Stimulated activated memory B cell treated with anti-CD40 and anti-IgM and Interleukin-4, amounts not matched to agents 10 μg/mL and 1 μg/mL and 100 μg/mL, for 72 hours (primary cell): ENCODE results near the gene ADAMTS6.

Experiments
- ATAC-seq: fragments of 150-1000 bp; cut with Tn5 transposase; 2 replicates; pipeline ENCODE4 v1.10.0; 2021
- H3K27ac Mint-ChIP-seq: one replicate; pipeline ENCODE4 v1.8.0; 2022; ENCODE audit warnings: mild to moderate bottlenecking, mixed read lengths
- H3K27me3 Mint-ChIP-seq: one replicate; pipeline ENCODE4 v1.8.0; 2022; ENCODE audit warnings: mixed read lengths
- H3K36me3 Mint-ChIP-seq: one replicate; pipeline ENCODE4 v1.8.0; 2022; ENCODE audit warnings: mixed read lengths
- H3K4me1 Mint-ChIP-seq: one replicate; pipeline ENCODE4 v1.8.0; 2022; ENCODE audit warnings: mixed read lengths
- H3K4me3 Mint-ChIP-seq: one replicate; pipeline ENCODE4 v1.8.0; 2022; ENCODE audit warnings: mild to moderate bottlenecking, moderate library complexity, mixed read lengths
- H3K9me3 Mint-ChIP-seq: one replicate; pipeline ENCODE4 v1.8.0; 2022; ENCODE audit warnings: mixed read lengths

The ADAMTS6 gene

DNA sequence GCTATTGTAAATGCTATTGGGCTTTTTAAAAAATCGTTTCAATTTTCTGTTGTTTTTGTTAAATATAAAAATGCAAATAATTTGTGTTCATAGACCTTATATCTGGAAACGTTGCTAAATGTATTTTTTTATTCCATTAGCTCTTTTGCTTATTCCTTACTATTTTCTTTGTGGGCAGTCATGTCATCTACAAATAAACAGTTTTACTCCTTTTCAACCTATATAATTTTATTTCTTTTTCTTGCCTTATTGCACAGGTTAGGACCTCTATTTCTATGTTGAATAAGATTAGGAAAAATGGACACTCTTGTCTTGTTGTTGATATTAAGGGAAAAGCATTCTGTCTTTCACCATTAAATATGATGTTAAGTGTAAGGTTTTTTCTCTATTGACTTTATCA lies 364.2 kb downstream of the ADAMTS6 start:
- Mint-ChIP-seq H3K4me1 (no peaks in the 10 kb centered on the region), H3K9me3 (peaks cover 4% of the 10 kb centered on the region), H3K4me3 (no peak overlapping the region), H3K27me3 (no peaks in the 10 kb centered on the region), H3K36me3 (no peaks in the 10 kb centered on the region), H3K27ac (no peak overlapping the region)
- no peak for ATAC-seq

DNA sequence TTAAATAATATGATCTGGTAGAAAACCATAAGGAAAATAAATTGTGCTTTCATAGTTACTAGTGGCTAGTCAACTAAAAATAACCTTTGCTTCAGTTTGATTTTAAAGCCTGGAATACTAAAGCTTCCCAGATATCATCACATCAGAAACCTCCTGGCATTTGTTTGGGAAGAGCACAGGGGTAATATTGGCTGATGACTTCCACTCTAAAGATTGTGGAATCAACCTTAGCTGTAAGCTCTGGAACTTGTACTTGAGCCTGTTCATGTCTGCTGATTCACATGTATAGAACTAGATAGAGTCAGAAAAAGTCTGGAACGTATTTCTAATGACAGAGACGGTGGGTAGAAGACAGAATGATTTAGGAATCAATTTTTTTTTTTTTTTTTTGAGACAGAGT lies 367.9 kb downstream of the ADAMTS6 start:
- ATAC-seq = no peak
- H3K27ac Mint-ChIP-seq = no peak overlapping the region
- H3K27me3 Mint-ChIP-seq = no peaks in the 10 kb centered on the region
- H3K4me3 Mint-ChIP-seq = no peak overlapping the region
- no peaks in the 10 kb centered on the region for H3K4me1 Mint-ChIP-seq
- no peaks in the 10 kb centered on the region for H3K36me3 Mint-ChIP-seq
- H3K9me3 Mint-ChIP-seq = peaks cover 4% of the 10 kb centered on the region

DNA sequence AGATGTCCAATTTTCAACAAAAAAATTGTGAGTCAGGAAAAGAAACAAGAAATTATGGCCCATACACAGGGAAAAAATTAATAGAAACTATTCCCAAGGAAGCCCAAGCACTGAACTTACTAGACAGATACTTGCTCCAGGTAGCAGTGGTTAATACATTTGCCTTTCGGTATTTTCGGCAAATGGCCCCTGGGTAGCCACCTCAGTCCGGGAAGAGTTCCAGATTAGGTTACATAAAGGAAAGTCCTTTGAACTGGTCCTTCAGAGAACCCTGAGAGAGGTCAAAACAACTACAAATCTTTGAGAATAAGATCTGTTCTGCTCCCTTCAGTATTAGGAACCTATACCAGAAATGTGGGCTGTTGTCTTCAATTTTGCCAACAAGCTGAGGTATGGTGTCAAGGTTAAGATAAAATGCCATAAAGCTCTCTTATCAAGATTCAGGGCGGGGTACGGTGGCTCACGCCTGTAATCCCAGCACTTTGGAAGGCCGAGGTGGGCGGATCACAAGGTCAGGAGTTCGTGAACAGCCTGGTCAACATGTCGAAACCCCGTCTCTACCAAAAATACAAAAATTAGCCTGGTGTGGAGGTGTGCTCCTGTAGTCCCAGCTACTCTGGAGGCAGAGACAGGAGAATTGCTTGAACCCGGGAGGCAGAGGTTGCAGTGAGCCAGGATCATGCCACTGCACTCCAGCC lies 369.6 kb downstream of the ADAMTS6 start:
- Mint-ChIP-seq H3K9me3 (no peaks in the 10 kb centered on the region), H3K4me3 (no peak overlapping the region), H3K27me3 (no peaks in the 10 kb centered on the region), H3K4me1 (no peaks in the 10 kb centered on the region), H3K36me3 (no peaks in the 10 kb centered on the region), H3K27ac (no peak overlapping the region)
- ATAC-seq = no peak

DNA sequence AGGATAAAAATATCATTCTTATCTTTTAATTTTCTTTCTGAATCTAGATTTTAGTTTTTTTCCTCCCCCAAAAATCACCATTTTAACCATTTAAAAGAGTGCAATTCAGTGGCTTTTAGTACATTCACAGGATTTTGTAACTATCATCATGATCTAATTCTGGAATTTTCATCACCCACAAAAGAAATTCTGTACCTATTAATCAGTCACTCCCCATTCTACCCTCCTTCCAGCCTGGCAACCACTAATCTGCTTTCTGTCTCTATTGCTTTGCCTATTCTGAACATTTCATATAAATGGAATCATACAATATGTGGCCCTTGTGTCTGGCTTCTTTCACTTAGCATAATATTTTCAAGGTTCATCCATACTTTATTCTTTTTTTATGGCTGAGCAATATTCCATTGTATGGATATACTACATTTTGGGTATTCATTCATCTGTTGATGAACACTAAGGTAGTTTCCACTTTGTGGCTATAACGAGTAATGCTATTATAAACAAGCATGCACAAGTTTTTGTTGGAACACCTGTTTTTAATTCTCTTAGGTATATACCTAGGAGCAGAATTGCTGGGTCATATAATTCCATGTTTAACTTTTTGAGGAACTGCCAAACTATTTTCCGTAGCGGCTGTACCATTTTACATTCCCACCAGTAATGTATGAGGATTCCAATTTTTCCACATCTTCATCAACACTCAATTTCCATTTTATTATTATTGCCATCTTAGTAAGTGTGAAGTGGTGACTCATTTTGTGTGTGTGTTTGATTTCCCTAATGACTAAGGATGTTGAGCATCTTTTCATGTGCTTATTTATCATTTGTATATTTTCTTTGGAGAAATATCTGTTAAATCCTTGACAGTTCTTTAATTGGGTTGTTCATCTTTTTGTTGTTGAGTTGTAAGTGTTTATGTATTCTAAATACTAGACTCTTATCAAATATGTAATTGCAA lies 372.7 kb downstream of the ADAMTS6 start:
- Mint-ChIP-seq H3K4me1 (peaks cover 10% of the 10 kb centered on the region), H3K9me3 (no peaks in the 10 kb centered on the region), H3K4me3 (no peak overlapping the region), H3K36me3 (no peaks in the 10 kb centered on the region), H3K27ac (no peak overlapping the region), H3K27me3 (no peaks in the 10 kb centered on the region)
- ATAC-seq = no peak

DNA sequence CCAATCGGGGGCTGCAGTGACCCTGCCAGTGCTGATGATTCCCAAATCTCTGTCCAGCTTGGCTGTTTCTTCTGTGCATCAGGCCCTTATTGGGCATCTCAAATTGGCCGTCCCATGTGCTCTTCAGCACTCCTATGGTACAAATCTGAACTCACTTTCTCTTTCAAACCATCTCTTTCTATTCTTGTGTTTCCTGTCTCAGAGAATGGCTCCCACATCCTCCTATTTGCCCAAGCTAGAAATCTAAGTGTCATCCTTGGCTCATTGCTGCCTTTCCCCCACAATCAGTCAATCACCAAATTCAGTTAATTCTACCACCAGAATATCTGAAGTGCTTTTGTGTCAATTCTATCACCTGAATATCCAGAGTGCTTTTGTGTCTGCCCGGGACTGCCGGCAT lies 376.4 kb downstream of the ADAMTS6 start:
- Mint-ChIP-seq H3K27ac (no peak overlapping the region), H3K27me3 (no peaks in the 10 kb centered on the region), H3K9me3 (no peaks in the 10 kb centered on the region), H3K4me3 (no peak overlapping the region), H3K36me3 (no peaks in the 10 kb centered on the region), H3K4me1 (peaks cover 26% of the 10 kb centered on the region)
- no peak for ATAC-seq

DNA sequence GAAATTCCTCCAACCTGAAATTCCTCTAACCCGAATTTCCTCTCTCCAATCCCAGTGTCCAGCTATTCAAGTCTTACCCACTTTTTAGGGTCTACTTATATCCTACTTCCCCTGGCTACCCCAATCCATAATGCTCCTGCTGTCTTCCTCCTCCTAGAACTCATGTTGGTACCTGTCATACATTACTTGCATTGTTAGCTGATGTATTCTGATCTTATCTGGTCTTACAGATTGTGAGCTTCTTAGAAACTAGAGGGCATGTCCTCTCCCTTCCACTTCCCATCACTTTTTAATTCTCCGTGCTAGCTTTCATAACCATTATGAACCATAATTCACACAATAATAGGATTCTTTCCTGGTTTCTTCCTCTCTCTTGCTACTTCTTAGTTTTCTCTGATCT lies 376.9 kb downstream of the ADAMTS6 start:
- no peaks in the 10 kb centered on the region for H3K9me3 Mint-ChIP-seq

DNA sequence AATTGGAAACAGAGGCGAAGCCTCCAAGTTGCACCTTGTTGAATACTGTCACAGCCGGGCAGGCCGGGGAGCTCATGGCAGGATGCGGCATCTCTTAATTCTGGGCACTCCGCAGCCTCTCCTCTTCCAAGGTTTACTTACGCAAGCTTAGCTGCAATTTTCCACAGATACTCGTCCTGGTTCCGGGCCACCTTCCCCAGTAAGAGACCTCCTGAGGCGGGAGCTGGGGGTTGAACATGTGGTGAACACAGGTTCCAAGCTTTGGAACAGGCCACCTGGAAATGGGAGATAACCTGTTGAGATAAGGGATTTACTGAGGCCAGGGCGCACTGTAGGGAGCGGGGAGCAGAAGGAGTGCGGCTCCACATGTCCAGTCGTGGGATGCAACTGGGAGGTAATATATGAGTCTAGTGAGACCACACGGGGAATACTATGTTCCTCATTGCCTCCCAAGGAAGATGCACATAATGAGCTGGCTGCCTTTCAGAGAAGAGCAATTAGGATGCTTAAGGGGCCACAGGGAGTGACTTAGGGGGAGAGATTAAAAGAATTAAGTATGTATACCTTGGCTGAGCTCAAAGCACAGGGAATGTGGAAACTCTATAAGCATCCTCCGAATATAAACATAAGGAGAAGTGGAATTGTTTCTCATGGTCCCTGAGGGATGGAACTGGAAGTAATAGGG lies 377.8 kb downstream of the ADAMTS6 start:
- Mint-ChIP-seq H3K27ac (peak overlapping the region; percentile 83), H3K4me1 (peaks cover 26% of the 10 kb centered on the region), H3K9me3 (no peaks in the 10 kb centered on the region), H3K27me3 (no peaks in the 10 kb centered on the region), H3K36me3 (no peaks in the 10 kb centered on the region), H3K4me3 (peak overlapping the region; percentile 72)
- no peak for ATAC-seq

More for the DNA sequence above, 376.9 kb downstream of the ADAMTS6 start:
- no peak overlapping the region for H3K27ac Mint-ChIP-seq
- H3K36me3 Mint-ChIP-seq = no peaks in the 10 kb centered on the region
- no peaks in the 10 kb centered on the region for H3K27me3 Mint-ChIP-seq
- no peak for ATAC-seq
- H3K4me1 Mint-ChIP-seq = peaks cover 26% of the 10 kb centered on the region
- no peak overlapping the region for H3K4me3 Mint-ChIP-seq

DNA sequence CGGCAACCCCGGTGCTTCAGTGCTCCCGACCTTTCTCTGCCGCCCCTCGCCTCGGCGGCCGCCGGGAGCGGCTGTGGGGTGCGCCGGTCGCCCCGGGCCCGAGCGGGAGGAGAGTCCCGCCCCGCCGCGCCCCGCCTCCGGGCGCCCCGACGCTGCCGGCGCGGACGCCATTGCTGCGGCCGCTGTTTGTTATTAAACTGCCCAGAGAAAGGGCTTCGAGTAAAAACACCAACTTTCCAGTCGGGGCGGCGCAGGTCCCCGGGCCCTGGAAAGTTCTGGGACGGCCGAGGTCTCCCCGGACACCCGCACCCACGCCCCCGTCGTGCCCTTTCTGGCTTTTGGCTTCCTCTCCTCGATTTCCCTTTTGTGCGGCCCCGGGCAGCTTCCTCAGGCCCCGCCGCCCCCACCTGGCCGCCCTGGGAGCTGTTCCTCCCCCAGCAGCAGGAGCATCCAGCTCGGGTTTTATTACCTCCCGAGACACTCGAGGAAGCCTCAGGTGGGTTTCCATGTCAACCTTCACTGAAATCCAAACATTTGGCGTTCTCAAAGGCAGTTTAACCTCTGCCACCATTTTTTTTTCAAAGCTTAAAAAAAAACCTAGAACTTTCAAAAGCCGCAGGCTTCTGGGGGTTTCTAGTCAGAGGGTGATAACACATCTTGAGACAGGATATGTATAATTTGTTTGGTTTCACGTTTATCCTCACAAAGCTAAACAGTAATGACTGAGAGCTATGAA lies 378.6 kb downstream of the ADAMTS6 start:
- peak; percentile 88 for ATAC-seq
- H3K9me3 Mint-ChIP-seq = no peaks in the 10 kb centered on the region
- no peaks in the 10 kb centered on the region for H3K36me3 Mint-ChIP-seq
- peak overlapping the region; percentile 83 for H3K27ac Mint-ChIP-seq
- peaks cover 26% of the 10 kb centered on the region for H3K4me1 Mint-ChIP-seq
- H3K27me3 Mint-ChIP-seq = no peaks in the 10 kb centered on the region
- peak overlapping the region; percentile 81 for H3K4me3 Mint-ChIP-seq

DNA sequence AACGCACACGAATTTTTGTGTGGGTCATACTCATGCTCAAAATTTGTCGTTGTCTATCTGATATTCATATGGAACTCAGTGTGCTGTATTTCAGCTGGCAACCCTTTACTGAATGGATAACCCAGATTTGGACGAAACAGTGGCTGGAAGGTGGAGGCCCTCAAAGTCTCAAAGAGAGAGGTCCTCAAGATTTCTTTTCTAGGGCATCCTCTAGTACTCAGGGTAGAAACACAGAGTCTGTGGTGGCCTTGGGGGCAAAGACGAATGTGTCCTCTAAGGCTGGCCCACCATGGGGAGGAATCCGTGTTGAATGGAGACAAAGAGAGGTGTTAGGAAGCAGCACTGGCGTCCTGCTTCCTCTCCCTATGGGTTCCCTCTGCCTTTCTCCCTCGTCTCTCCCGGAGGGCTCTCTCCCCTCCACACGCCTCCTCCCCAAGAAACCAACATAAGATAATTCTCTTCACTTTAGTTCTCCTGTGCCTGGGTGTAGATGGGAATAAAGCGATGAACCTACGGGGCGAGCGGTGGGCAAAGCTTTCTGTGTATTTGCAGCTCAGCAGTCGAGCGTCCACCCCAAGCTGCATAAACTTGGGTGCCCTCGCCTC lies 379.2 kb downstream of the ADAMTS6 start:
- ATAC-seq = peak; percentile 44
- H3K4me1 Mint-ChIP-seq = peaks cover 26% of the 10 kb centered on the region
- peak overlapping the region; percentile 83 for H3K27ac Mint-ChIP-seq
- no peaks in the 10 kb centered on the region for H3K9me3 Mint-ChIP-seq
- H3K4me3 Mint-ChIP-seq = peak overlapping the region; percentile 81
- H3K27me3 Mint-ChIP-seq = no peaks in the 10 kb centered on the region
- no peaks in the 10 kb centered on the region for H3K36me3 Mint-ChIP-seq

DNA sequence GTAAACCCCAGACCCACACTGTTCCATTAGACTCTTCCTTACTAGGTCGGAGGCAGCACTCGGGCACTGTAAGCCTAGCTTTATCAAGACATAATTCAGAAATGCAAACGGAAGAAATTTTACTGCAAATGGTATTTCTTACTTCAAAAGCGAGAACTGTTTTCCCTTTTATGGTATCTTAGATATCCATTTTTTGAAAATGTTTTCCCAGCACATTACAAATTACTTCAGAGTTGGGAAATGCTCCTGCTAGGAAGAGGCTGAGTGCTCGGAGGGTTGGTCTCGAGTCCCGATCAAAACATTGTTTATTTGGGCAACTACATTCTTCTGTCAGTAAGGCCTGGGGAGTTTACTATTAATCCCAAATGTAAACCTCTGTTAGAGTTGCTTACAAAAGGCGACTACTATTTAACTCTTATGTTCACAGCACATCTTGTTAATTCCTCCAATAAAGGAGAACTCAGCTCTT lies 380.1 kb downstream of the ADAMTS6 start:
- no peak for ATAC-seq
- Mint-ChIP-seq H3K4me1 (peaks cover 26% of the 10 kb centered on the region), H3K4me3 (no peak overlapping the region), H3K27me3 (no peaks in the 10 kb centered on the region), H3K27ac (no peak overlapping the region), H3K36me3 (no peaks in the 10 kb centered on the region), H3K9me3 (no peaks in the 10 kb centered on the region)

DNA sequence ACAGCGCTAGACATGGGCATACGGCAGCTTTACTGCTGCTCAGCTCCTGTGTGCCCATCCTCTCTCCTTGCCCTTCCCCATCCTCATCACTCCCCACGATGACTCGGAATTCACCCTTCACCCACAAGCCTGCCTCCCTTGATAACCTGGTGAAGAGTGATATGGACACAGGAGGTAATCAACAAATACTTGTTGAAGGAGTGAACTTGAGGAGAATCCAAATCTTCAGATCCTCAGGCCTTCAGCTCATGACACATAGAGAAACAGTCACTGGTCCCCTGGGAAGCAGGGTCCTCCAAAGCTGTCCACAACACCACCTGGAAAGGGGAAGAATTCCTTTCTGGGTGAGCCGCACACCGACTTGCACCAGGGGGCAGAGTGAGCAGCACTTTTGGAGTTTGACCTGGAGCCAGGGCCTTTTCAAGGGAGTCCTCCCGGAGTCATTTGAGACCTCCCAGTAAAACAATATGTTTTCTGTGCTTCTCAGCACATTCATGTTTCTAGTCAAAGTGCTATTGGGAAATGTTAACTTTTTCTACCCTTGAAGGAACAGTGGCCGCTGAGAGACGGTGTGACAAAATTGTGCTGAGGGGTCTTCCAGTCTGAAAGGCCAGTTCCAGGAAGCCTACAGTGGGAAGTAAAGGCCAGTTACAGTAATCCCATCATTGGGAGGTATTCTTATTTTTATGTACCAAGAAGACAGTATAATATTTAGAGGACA lies 380.6 kb downstream of the ADAMTS6 start:
- Mint-ChIP-seq H3K36me3 (no peaks in the 10 kb centered on the region), H3K4me1 (peaks cover 26% of the 10 kb centered on the region), H3K27me3 (no peaks in the 10 kb centered on the region), H3K27ac (no peak overlapping the region), H3K9me3 (no peaks in the 10 kb centered on the region), H3K4me3 (no peak overlapping the region)
- ATAC-seq = no peak
